HepG2 (cell line): ENCODE data around the gene TNFRSF21. TPM values are rescaled to one million over a fixed set of nuclear protein-coding genes. Genes with fewer than 3 reads are reported as not detected.

Source experiments
- ATAC-seq: fragments of 200-7000 bp; cut with Tn5 transposase; 3 replicates; pipeline ENCODE4 v1.9.1; 2020; ENCODE audit warnings: mild to moderate bottlenecking, moderate library complexity
- BruUV-seq: library from RNA; stranded (reverse); fragments of 400-500 nt; replicated peaks from 2 replicates; lab custom pipeline; 2021; lab: Mats Ljungman, UMichigan
- CTCF ChIA-PET: fragments of 300-600 bp; formaldehyde crosslinking; extraction: SDS; loops from one replicate; lab custom pipeline; 2021; ENCODE audit warnings: low total read pairs, inconsistent platforms, low intra/inter-chr PET ratio; lab: Yijun Ruan, JAX
- POLR2A ChIA-PET: fragments of 350-600 bp; sonication (Branson Sonifier 250); formaldehyde crosslinking; loops from one replicate; lab custom pipeline; 2020; ENCODE audit warnings: antibody characterized with exemption, inconsistent platforms; lab: Yijun Ruan, JAX
- DNase-seq: peaks from one replicate; pipeline ENCODE4 v3.0.0-alpha.2; 2015; ENCODE audit warnings: low spot score
- FAIRE-seq: peaks from 3 replicates; lab custom pipeline; 2011; peaks lifted over from hg19 to GRCh38; lab: Jason Lieb, UNC
- H2AFZ ChIP-seq: one replicate; pipeline ENCODE4 v1.6.1; 2011; ENCODE audit warnings: low read length, inconsistent platforms
- H3K27ac ChIP-seq: fragments of 300-600 bp; 3 replicates; pipeline ENCODE4 v1.8.0; 2011; ENCODE audit warnings: mixed run types, mild to moderate bottlenecking, mixed read lengths, low read length, inconsistent platforms; ENCODE audit not compliant: insufficient read depth; ENCODE audit errors: extremely low read length
- H3K27me3 ChIP-seq, 2 experiments: fragments of 200-600 bp in 1 of 2; 2 replicates in 1 of 2; 3 replicates in 1 of 2; pipeline versions ENCODE4 v1.6.0 to v1.8.0; 2011; ENCODE audit warnings: low read length in 2 of 2, mild to moderate bottlenecking in 2 of 2, moderate library complexity in 2 of 2, inconsistent platforms in 1 of 2; ENCODE audit not compliant: insufficient read depth in 2 of 2, control insufficient read depth in 1 of 2
- H3K36me3 ChIP-seq, 2 experiments: fragments of 200-600 bp in 1 of 2; replicated peaks in 1 of 2; 2 replicates in 1 of 2; 3 replicates in 1 of 2; pipeline versions ENCODE4 v1.5.1 to v1.8.0; 2011; ENCODE audit warnings: low read length in 2 of 2, inconsistent platforms in 1 of 2; ENCODE audit not compliant: insufficient read depth in 2 of 2, control insufficient read depth in 1 of 2
- H3K4me1 ChIP-seq: 2 replicates; pipeline ENCODE4 v1.5.1; 2012; ENCODE audit warnings: low read length, inconsistent platforms; ENCODE audit not compliant: insufficient read depth
- H3K4me2 ChIP-seq: 2 replicates; pipeline ENCODE4 v1.6.0; 2011; ENCODE audit warnings: low read depth, low read length, inconsistent platforms
- H3K4me3 ChIP-seq, 3 experiments: fragments of 200-600 bp in 1 of 3; sonication (generic), shearing (Covaris generic) in 1 of 3; replicated peaks in 1 of 3; 2 replicates each; pipeline ENCODE4 v1.5.1; 2011 to 2016; ENCODE audit warnings: low read length in 3 of 3, inconsistent platforms in 2 of 3, low read depth in 2 of 3, mild to moderate bottlenecking in 2 of 3, control low read depth in 1 of 3, mixed read lengths in 1 of 3; ENCODE audit not compliant: insufficient read depth in 1 of 3
- H3K79me2 ChIP-seq: one replicate; pipeline ENCODE4 v1.6.1; 2011; ENCODE audit warnings: low read length, inconsistent platforms; ENCODE audit not compliant: insufficient read depth
- H3K9ac ChIP-seq: 2 replicates; pipeline ENCODE4 v1.6.0; 2011; ENCODE audit warnings: mild to moderate bottlenecking, low read depth, low read length, inconsistent platforms; ENCODE audit not compliant: insufficient read depth
- H3K9me3 ChIP-seq: 2 replicates; pipeline ENCODE4 v1.5.1; 2012; ENCODE audit warnings: mild to moderate bottlenecking, low read length
- H4K20me1 ChIP-seq: 2 replicates; pipeline ENCODE4 v1.6.0; 2011; ENCODE audit warnings: inconsistent platforms, mild to moderate bottlenecking, low read length, moderate library complexity; ENCODE audit not compliant: insufficient read depth
- AGO2 ChIP-seq: fragments of 200-400 bp; formaldehyde crosslinking; optimal IDR thresholded peaks from 2 replicates; pipeline ENCODE3; 2017; ENCODE audit warnings: mild to moderate bottlenecking, low read depth, low read length, moderate library complexity
- IKZF1 ChIP-seq: fragments of 450-650 bp; IDR thresholded peaks from 2 replicates; pipeline ENCODE4 v1.7.1; 2016
- MBNL3 ChIP-seq: fragments of 250-450 bp; sonication (Bioruptor Pico); conservative IDR thresholded peaks from 2 replicates; pipeline ENCODE4 v1.8.0; 2022; ENCODE audit warnings: mild to moderate bottlenecking, inconsistent platforms
- RBM22 ChIP-seq: fragments of 200-400 bp; formaldehyde crosslinking; optimal IDR thresholded peaks from 2 replicates; pipeline ENCODE3; 2017; ENCODE audit warnings: mild to moderate bottlenecking, low read length, moderate library complexity
- SALL2 ChIP-seq: sonication (generic); formaldehyde crosslinking; IDR thresholded peaks from 2 replicates; pipeline ENCODE4 v1.8.1; 2023; ENCODE audit warnings: mild to moderate bottlenecking, missing genetic modification reagents, inconsistent platforms
- TOE1 ChIP-seq: sonication (generic); formaldehyde crosslinking; IDR thresholded peaks from 2 replicates; pipeline ENCODE4 v1.4.0; 2020; ENCODE audit warnings: mild to moderate bottlenecking, missing genetic modification reagents
- ZNF788 ChIP-seq: sonication (generic); formaldehyde crosslinking; IDR thresholded peaks from 2 replicates; pipeline ENCODE4 v1.5.0; 2020; ENCODE audit warnings: mild to moderate bottlenecking, missing genetic modification reagents, borderline replicate concordance
- ZSCAN20 ChIP-seq: sonication (generic); formaldehyde crosslinking; IDR thresholded peaks from 2 replicates; pipeline ENCODE4 v1.4.0; 2020; ENCODE audit warnings: missing genetic modification reagents, mild to moderate bottlenecking, borderline replicate concordance
- WGBS: methylation state at CpG from one replicate; pipeline ENCODE4 v1.1.6; 2017; ENCODE audit warnings: low lambda C conversion rate; 5-methylcytosine and 5-hydroxymethylcytosine counted together
- in situ Hi-C: cut with HindIII; loops from 2 replicates; pipeline ENCODE4 v1.10.0; 2017; ENCODE audit warnings: low pct_unique_long_range_greater_than_20kb; ENCODE audit not compliant: extremely low pct_ligation_motif_present
- intact Hi-C: fragments of 100-400 bp; cut with micrococcal nuclease; formaldehyde crosslinking; loops from one replicate; pipeline ENCODE4 v1.10.0; 2022; ENCODE audit not compliant: unreplicated experiment
- polyA plus RNA-seq, 8 experiments: library from polyadenylated mRNA; depleted of rRNA in 3 of 8; stranded (reverse) in 7 of 8; unstranded in 1 of 8; fragments of >200 nt; fragmentation: Illumina TruSeq in 4 of 8; extraction: Trizol in 4 of 8; gene quantifications; 2 replicates each; pipeline versions ENCODE4 v1.2.1 to v1.2.3, GENCODE V29; 2011 to 2016; ENCODE audit warnings: low read depth in 4 of 8, missing spikeins in 1 of 8, mixed read lengths in 1 of 8; ENCODE audit not compliant: insufficient read depth in 1 of 8
- total RNA-seq, 5 experiments: library from RNA; depleted of rRNA; stranded (reverse); fragments of >200 nt; fragmentation: Illumina TruSeq; extraction: Trizol; gene quantifications; 2 replicates each; pipeline ENCODE4 v1.2.3, GENCODE V29; 2016; ENCODE audit warnings: low read depth in 1 of 5
- TF ChIP-seq, protein P1 (sequence below): sonication (generic); formaldehyde crosslinking; IDR thresholded peaks from 2 replicates; pipeline ENCODE4 v1.8.1; 2023; ENCODE audit warnings: missing genetic modification reagents, inconsistent platforms, borderline replicate concordance
- TF ChIP-seq, protein P2 (sequence below): IDR thresholded peaks from 2 replicates; pipeline ENCODE4 v1.6.1; 2016; ENCODE audit warnings: low read depth, missing genetic modification reagents, missing compliant biosample characterization

Gene TNFRSF21
- total and polyA plus RNA-seq, 2 of the 13 experiments (the other 11 are each of a cell fraction or from before 2014, with no cell fraction given) = 24.8 to 46.3 TPM

DNA sequence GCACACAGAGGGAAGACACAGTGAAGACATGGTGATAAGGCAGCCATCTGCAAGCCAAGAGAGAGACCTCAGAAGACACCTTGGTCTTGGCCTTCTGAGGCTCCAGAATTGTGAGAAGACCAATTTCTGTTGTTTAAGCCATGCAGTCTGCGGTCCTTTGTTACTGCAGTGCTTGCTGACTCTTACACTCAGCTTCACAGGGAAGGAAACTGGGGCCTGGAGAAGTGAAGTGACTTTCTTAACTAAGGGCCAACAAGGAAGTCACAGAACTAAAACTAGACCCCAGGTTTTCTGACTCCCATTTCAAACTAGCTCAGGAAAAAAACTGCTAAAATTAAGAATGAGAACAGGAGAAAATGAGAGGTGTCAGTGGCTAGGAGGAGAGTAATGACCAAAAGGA is 74.3 kb downstream of the TNFRSF21 start:
- no peak for ATAC-seq
- no peak overlapping the region for H3K4me3 ChIP-seq
- peaks cover 15% of the 10 kb centered on the region for H3K4me1 ChIP-seq
- intact Hi-C loops (no loop called here), in situ Hi-C loops (loop anchor here (5.0 kb wide), 1 partner anchor 72 kb away; the partner anchor contains the start of gene TNFRSF21)
- DNase-seq = no peak
- H3K9ac ChIP-seq = no peak overlapping the region
- 100% methylated on average over 1 of the region's 1 CpG for WGBS
- peaks cover 32 to 71% of the 10 kb centered on the region in 2 experiments for H3K36me3 ChIP-seq
- ChIA-PET POLR2A (no interaction called here), CTCF (no interaction called here)
- no peaks in the 10 kb centered on the region for H3K9me3 ChIP-seq
- H3K4me2 ChIP-seq = no peak overlapping the region
- H3K27ac ChIP-seq = no peak overlapping the region
- H2AFZ ChIP-seq = no peak overlapping the region
- BruUV-seq = no TSS peak
- H3K27me3 ChIP-seq = no peaks in the 10 kb centered on the region
- peaks cover 10% of the 10 kb centered on the region for H3K79me2 ChIP-seq
- TF ChIP-seq IKZF1 = no peak
- TF ChIP-seq RBM22 = peak; percentile 53
- no peak for TF ChIP-seq ZNF788
- TF ChIP-seq ZSCAN20 (CRISPR knock-in tag) = no peak
- no peak for FAIRE-seq
- no peaks in the 10 kb centered on the region for H4K20me1 ChIP-seq

DNA sequence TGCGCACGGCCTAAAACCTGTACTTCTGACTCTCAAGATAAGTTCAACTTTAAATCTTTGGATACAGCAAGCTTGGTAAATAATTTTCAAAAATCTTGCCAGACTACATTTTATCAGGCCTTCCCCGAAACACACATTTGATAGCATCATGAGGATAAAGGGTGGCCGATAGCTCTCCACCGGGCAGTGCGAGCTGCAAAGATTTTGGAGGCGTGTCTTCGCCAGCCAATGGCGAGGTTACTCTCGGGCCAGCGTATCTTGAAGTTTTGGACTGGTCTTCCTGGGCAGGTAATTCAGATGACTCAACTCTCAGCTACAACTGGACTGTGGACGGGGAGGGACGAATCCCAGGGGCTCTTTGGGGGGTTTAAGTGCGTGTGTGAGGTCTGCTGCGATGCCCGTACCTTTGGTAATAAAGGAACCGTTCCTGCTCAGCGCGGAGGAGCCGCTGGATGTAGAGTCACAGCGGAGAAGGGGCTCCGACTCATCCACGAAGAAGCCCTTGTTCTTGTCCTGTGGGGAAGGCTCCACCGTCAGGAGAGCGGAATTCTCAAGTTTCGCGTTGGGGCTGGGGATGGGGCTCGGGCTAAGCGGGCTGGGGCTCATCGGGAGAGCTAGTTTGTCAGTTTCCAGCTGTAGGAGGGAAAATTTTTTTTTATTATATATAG is 75.3 kb downstream of the TNFRSF21 start:
- ATAC-seq (no peak), DNase-seq (no peak), FAIRE-seq (no peak)
- peaks cover 18% of the 10 kb centered on the region for H3K4me1 ChIP-seq
- H3K36me3 ChIP-seq = peaks cover 28 to 66% of the 10 kb centered on the region in 2 experiments
- H2AFZ ChIP-seq = no peak overlapping the region
- H3K9me3 ChIP-seq = no peaks in the 10 kb centered on the region
- no peak overlapping the region for H3K4me3 ChIP-seq
- H3K27ac ChIP-seq = no peak overlapping the region
- H3K79me2 ChIP-seq = peaks cover 2% of the 10 kb centered on the region
- no peak overlapping the region for H3K9ac ChIP-seq
- POLR2A ChIA-PET = no interaction called here
- TF ChIP-seq, protein P1, sequence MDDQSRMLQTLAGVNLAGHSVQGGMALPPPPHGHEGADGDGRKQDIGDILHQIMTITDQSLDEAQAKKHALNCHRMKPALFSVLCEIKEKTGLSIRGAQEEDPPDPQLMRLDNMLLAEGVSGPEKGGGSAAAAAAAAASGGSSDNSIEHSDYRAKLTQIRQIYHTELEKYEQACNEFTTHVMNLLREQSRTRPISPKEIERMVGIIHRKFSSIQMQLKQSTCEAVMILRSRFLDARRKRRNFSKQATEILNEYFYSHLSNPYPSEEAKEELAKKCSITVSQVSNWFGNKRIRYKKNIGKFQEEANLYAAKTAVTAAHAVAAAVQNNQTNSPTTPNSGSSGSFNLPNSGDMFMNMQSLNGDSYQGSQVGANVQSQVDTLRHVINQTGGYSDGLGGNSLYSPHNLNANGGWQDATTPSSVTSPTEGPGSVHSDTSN (CRISPR knock-in tag) = no peak
- TF ChIP-seq TOE1 (CRISPR knock-in tag) (no peak), AGO2 (peak; percentile 52), RBM22 (peak; percentile 75), SALL2 (CRISPR knock-in tag) (no peak), MBNL3 (CRISPR knock-in tag) (no peak)
- TF ChIP-seq, protein P2, sequence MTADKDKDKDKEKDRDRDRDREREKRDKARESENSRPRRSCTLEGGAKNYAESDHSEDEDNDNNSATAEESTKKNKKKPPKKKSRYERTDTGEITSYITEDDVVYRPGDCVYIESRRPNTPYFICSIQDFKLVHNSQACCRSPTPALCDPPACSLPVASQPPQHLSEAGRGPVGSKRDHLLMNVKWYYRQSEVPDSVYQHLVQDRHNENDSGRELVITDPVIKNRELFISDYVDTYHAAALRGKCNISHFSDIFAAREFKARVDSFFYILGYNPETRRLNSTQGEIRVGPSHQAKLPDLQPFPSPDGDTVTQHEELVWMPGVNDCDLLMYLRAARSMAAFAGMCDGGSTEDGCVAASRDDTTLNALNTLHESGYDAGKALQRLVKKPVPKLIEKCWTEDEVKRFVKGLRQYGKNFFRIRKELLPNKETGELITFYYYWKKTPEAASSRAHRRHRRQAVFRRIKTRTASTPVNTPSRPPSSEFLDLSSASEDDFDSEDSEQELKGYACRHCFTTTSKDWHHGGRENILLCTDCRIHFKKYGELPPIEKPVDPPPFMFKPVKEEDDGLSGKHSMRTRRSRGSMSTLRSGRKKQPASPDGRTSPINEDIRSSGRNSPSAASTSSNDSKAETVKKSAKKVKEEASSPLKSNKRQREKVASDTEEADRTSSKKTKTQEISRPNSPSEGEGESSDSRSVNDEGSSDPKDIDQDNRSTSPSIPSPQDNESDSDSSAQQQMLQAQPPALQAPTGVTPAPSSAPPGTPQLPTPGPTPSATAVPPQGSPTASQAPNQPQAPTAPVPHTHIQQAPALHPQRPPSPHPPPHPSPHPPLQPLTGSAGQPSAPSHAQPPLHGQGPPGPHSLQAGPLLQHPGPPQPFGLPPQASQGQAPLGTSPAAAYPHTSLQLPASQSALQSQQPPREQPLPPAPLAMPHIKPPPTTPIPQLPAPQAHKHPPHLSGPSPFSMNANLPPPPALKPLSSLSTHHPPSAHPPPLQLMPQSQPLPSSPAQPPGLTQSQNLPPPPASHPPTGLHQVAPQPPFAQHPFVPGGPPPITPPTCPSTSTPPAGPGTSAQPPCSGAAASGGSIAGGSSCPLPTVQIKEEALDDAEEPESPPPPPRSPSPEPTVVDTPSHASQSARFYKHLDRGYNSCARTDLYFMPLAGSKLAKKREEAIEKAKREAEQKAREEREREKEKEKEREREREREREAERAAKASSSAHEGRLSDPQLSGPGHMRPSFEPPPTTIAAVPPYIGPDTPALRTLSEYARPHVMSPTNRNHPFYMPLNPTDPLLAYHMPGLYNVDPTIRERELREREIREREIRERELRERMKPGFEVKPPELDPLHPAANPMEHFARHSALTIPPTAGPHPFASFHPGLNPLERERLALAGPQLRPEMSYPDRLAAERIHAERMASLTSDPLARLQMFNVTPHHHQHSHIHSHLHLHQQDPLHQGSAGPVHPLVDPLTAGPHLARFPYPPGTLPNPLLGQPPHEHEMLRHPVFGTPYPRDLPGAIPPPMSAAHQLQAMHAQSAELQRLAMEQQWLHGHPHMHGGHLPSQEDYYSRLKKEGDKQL (CRISPR knock-in tag) = no peak
- CTCF ChIA-PET = no interaction called here
- in situ Hi-C loops (no loop called here), intact Hi-C loops (no loop called here)
- no peaks in the 10 kb centered on the region for H3K27me3 ChIP-seq
- no peaks in the 10 kb centered on the region for H4K20me1 ChIP-seq
- H3K4me2 ChIP-seq = no peak overlapping the region
- no TSS peak for BruUV-seq
- WGBS = 96% methylated on average over 30 of the region's 30 CpGs
